Kidney epithelial cell (primary cell): ENCODE data around the gene ADGRV1. TPM values are rescaled to one million over a fixed set of nuclear protein-coding genes. Genes with fewer than 3 reads are reported as not detected.

Experiments
- DNase-seq: peaks from one replicate; pipeline ENCODE4 v3.0.0-alpha.2; 2010; ENCODE audit warnings: low read depth
- H3K27me3 ChIP-seq: 2 replicates; pipeline ENCODE4 v1.6.0; 2011; ENCODE audit warnings: low read length; ENCODE audit not compliant: control insufficient read depth, insufficient read depth
- H3K36me3 ChIP-seq: 2 replicates; pipeline ENCODE4 v1.5.1; 2011; ENCODE audit warnings: low read length; ENCODE audit not compliant: control insufficient read depth, insufficient read depth
- H3K4me3 ChIP-seq: 2 replicates; pipeline ENCODE4 v1.5.1; 2011; ENCODE audit warnings: low read depth, mild to moderate bottlenecking, control low read depth, low read length
- total RNA-seq: library from RNA; depleted of rRNA; stranded (reverse); fragments of >200 nt; gene quantifications from 2 replicates; pipeline ENCODE4 v1.2.3, GENCODE V29; 2015
- TF ChIP-seq, protein P1 (sequence below): IDR thresholded peaks from 2 replicates; pipeline ENCODE4 v1.5.1; 2011; ENCODE audit warnings: mild to moderate bottlenecking, moderate library complexity, low read length, control low read depth, inconsistent platforms; ENCODE audit not compliant: insufficient read depth, poor library complexity, severe bottlenecking

ADGRV1 gene
- total RNA-seq, 1 donor from 2014 or later = 3.5 TPM

GRCh38 chr5:90529194-90529938, 29.2 kb upstream of the ADGRV1 start, which contains the start of gene LYSMD3:
Gene LYSMD3 (minus strand): TSS chr5:90529584. CDS start chr5:90525289, 4,295 bp downstream.
- TF ChIP-seq, protein P1, sequence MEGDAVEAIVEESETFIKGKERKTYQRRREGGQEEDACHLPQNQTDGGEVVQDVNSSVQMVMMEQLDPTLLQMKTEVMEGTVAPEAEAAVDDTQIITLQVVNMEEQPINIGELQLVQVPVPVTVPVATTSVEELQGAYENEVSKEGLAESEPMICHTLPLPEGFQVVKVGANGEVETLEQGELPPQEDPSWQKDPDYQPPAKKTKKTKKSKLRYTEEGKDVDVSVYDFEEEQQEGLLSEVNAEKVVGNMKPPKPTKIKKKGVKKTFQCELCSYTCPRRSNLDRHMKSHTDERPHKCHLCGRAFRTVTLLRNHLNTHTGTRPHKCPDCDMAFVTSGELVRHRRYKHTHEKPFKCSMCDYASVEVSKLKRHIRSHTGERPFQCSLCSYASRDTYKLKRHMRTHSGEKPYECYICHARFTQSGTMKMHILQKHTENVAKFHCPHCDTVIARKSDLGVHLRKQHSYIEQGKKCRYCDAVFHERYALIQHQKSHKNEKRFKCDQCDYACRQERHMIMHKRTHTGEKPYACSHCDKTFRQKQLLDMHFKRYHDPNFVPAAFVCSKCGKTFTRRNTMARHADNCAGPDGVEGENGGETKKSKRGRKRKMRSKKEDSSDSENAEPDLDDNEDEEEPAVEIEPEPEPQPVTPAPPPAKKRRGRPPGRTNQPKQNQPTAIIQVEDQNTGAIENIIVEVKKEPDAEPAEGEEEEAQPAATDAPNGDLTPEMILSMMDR = no peak
- Histone ChIP-seq H3K36me3 (no peaks in the 10 kb centered on the region), H3K27me3 (no peaks in the 10 kb centered on the region), H3K4me3 (peak within 1 kb of the TSS; percentile 97)
- DNase-seq = peak; percentile 74

- H3K36me3 ChIP-seq = no peaks in the 10 kb centered on the region
- no peak for DNase-seq
- H3K4me3 ChIP-seq = peak overlapping the region; percentile 97
- TF ChIP-seq, protein P1 = peak; percentile 78
- H3K27me3 ChIP-seq = no peaks in the 10 kb centered on the region
Observed at GRCh38 chr5:90529939-90530677, 28.5 kb upstream of the ADGRV1 start.

GRCh38 chr5:90530736-90531487, 27.7 kb upstream of the ADGRV1 start:
- no peak for DNase-seq
- no peaks in the 10 kb centered on the region for H3K27me3 ChIP-seq
- no peak overlapping the region for H3K4me3 ChIP-seq
- TF ChIP-seq, protein P1 = no peak
- H3K36me3 ChIP-seq = no peaks in the 10 kb centered on the region

GRCh38 chr5:90533794-90534193, 24.8 kb upstream of the ADGRV1 start:
- no peak overlapping the region for H3K4me3 ChIP-seq
- DNase-seq = no peak
- TF ChIP-seq, protein P1 = no peak
- no peaks in the 10 kb centered on the region for H3K36me3 ChIP-seq
- no peaks in the 10 kb centered on the region for H3K27me3 ChIP-seq

DNA sequence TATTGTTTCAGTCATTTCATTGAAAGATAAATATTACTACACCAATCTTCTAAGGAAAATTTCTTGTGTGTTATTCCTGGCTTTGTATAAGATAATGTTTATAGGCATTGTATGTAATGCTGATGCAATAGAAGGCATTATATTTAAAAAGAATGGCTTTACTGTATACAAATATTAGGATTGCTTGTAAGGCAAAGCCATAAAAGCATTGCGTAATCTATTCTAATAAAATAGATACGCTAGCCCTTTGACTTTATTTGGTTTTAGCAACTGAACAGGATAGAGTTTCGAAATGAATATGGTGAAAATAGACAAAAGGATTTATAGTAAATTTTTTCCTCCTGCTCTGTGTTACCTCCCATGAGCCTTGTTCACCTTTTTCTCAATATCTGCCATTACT, 23.7 kb upstream of the ADGRV1 start:
- Histone ChIP-seq H3K4me3 (no peak overlapping the region), H3K27me3 (no peaks in the 10 kb centered on the region), H3K36me3 (no peaks in the 10 kb centered on the region)
- TF ChIP-seq, protein P1 = no peak
- no peak for DNase-seq
